Raji (cell line): ENCODE data around the gene NT5C1A.

Experiments used
- POLR2A ChIP-seq: IDR thresholded peaks from 2 replicates; pipeline ENCODE4 v1.6.1; 2011; ENCODE audit warnings: low read depth, low read length, control low read depth; ENCODE audit not compliant: insufficient read depth

The NT5C1A gene

GRCh38 chr1:39622427-39622826, 49.5 kb downstream of the NT5C1A start:
- TF ChIP-seq POLR2A: no peak

- TF ChIP-seq POLR2A: no peak
These were observed 51.2 kb downstream of the NT5C1A start for GRCh38 chr1:39620659-39621165.

- no peak for TF ChIP-seq POLR2A
These were observed 54.3 kb downstream of the NT5C1A start for GRCh38 chr1:39617488-39618049.

GRCh38 chr1:39615086-39615673, 56.7 kb downstream of the NT5C1A start:
- TF ChIP-seq POLR2A: no peak

GRCh38 chr1:39614488-39614887, 57.4 kb downstream of the NT5C1A start:
- no peak for TF ChIP-seq POLR2A

GRCh38 chr1:39613250-39613649, 58.7 kb downstream of the NT5C1A start:
- TF ChIP-seq POLR2A: no peak

GRCh38 chr1:39609618-39610331, 62.1 kb downstream of the NT5C1A start:
- no peak for TF ChIP-seq POLR2A
